GM10266 (cell line): ENCODE data around the gene HOXD4.

Experiments
- DNase-seq: peaks from one replicate; pipeline ENCODE4 v3.0.0; 2012; ENCODE audit errors: extremely low spot score
- CTCF ChIP-seq: IDR thresholded peaks from 2 replicates; pipeline ENCODE4 v1.5.1; 2012; ENCODE audit warnings: mild to moderate bottlenecking, low read depth; ENCODE audit not compliant: control insufficient read depth, insufficient read depth; ENCODE audit errors: missing control alignments

HOXD4 gene

GRCh38 chr2:176105078-176105729 is 46.1 kb upstream of the HOXD4 start:
- TF ChIP-seq CTCF = no peak
- no peak for DNase-seq

GRCh38 chr2:176105730-176106580 is 45.4 kb upstream of the HOXD4 start:
- DNase-seq = no peak
- TF ChIP-seq CTCF = no peak

GRCh38 chr2:176106581-176107539 is 44.5 kb upstream of the HOXD4 start, which contains the start of gene HOXD11:
Gene HOXD11 (plus strand): TSS chr2:176107280. CDS start chr2:176107356, 76 bp downstream.
- no peak for DNase-seq
- TF ChIP-seq CTCF = no peak

- TF ChIP-seq CTCF = no peak
- DNase-seq = no peak
These were observed 43.6 kb upstream of the HOXD4 start for GRCh38 chr2:176107731-176108181.

GRCh38 chr2:176109192-176109901 is 42.0 kb upstream of the HOXD4 start:
- TF ChIP-seq CTCF = no peak
- no peak for DNase-seq

- no peak for DNase-seq
- TF ChIP-seq CTCF = no peak
These were observed 41.4 kb upstream of the HOXD4 start for GRCh38 chr2:176109946-176110345.
